ENCODE results near the gene RADIL.

The RADIL gene

GRCh38 chr7:4753598-4754432, 129.7 kb downstream of the RADIL start:
- FAIRE-seq, result no peak

GRCh38 chr7:4751398-4751947, 132.0 kb downstream of the RADIL start:
- FAIRE-seq, result no peak

- FAIRE-seq, result no peak
These were observed 133.7 kb downstream of the RADIL start for GRCh38 chr7:4749798-4750197.

GRCh38 chr7:4749363-4749762, 134.2 kb downstream of the RADIL start:
- no peak for FAIRE-seq
